ENCODE data around the gene CCDC66.

DNA sequence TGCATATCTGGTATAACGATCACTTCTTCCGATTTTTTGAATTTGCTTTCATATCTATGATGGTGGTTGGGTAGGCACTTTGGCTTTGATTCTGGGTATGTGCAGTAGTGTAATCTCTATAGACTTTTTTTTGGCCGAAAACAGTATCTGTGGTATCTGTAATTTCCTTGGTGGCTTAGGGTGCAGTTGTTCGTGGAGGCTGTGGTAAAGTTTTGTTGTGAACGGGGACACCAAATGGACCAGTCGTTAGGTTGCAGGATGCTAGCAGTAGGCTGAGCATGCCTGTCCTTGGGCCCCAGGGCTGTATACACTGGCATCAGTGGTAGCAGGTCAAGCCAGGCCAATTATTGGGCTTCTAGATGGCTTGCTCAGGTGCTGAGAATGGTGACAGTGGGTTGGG, 55.2 kb downstream of the CCDC66 start:
- TF ChIP-seq, protein P1, sequence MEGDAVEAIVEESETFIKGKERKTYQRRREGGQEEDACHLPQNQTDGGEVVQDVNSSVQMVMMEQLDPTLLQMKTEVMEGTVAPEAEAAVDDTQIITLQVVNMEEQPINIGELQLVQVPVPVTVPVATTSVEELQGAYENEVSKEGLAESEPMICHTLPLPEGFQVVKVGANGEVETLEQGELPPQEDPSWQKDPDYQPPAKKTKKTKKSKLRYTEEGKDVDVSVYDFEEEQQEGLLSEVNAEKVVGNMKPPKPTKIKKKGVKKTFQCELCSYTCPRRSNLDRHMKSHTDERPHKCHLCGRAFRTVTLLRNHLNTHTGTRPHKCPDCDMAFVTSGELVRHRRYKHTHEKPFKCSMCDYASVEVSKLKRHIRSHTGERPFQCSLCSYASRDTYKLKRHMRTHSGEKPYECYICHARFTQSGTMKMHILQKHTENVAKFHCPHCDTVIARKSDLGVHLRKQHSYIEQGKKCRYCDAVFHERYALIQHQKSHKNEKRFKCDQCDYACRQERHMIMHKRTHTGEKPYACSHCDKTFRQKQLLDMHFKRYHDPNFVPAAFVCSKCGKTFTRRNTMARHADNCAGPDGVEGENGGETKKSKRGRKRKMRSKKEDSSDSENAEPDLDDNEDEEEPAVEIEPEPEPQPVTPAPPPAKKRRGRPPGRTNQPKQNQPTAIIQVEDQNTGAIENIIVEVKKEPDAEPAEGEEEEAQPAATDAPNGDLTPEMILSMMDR (IDR thresholded peaks at IDR 0.05): no peak
- TF ChIP-seq POLR2A (IDR thresholded peaks at IDR 0.05): no peak

Measured in uterus (tissue), 2 donors.